ENCODE measurements around the gene FAM110A.
"Not testable (repeated sequence)": the region's sequence is repeated elsewhere in the genome, so short reads cannot be mapped to it uniquely, and the experiment has no call there.

Gene FAM110A

GRCh38 chr20:833450-834150 is at the start of gene FAM110A:
TSS of gene FAM110A (plus strand) at chr20:833715. CDS start at chr20:844805, 11,090 bp downstream.
- DNase-seq: peak; percentile 77 to 92 (median 88)

- DNase-seq: no peak
Observed at GRCh38 chr20:787825-788224, 45.7 kb upstream of the FAM110A start.

DNA sequence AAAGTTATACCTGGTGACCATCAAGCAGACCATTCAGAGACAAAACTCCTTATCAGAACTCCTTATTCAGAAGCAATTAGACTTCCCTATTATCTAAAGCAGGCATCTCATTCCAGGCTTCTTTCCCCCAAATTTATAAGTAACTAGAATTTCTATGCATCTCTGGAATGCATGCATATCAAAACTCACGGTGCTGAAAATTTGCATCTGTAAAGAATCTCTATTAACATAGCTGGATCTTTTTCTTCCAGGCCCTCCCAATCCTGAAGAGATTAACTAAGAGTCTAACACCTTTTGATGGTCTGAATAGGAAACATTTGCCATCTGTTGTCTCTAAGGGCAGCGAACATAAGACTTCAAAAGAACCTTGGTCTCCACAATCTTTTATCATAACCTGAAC is 42.5 kb upstream of the FAM110A start:
- DNase-seq: no peak

GRCh38 chr20:792248-792647 is 41.3 kb upstream of the FAM110A start:
- DNase-seq: no peak

- no peak for DNase-seq
Observed at GRCh38 chr20:796921-797320, 36.6 kb upstream of the FAM110A start.

GRCh38 chr20:798746-799145 is 34.8 kb upstream of the FAM110A start:
- not testable (repeated sequence) for DNase-seq

- DNase-seq: not testable (repeated sequence)
Observed at GRCh38 chr20:800026-800425, 33.5 kb upstream of the FAM110A start.

DNA sequence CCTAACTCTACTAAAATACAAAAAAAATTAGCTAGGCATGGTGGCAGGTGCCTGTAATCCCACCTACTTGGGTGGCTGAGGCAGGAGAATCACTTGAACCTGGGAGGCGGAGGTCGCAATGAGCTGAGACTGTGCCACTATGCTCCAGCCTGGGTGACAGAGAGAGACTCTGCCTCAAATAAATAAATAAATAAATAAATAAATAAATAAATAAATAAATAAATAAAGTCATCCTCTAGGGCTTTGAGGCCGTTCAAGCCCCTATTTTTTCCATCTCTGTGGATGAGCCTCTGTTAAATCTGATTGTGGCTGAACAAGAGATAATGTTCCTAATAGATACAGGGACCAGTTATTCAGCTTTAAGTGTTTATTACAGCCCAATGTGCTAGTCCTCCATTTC is 31.8 kb upstream of the FAM110A start:
- DNase-seq: no peak

- no peak for DNase-seq
Observed at GRCh38 chr20:805713-806112, 27.8 kb upstream of the FAM110A start.

DNA sequence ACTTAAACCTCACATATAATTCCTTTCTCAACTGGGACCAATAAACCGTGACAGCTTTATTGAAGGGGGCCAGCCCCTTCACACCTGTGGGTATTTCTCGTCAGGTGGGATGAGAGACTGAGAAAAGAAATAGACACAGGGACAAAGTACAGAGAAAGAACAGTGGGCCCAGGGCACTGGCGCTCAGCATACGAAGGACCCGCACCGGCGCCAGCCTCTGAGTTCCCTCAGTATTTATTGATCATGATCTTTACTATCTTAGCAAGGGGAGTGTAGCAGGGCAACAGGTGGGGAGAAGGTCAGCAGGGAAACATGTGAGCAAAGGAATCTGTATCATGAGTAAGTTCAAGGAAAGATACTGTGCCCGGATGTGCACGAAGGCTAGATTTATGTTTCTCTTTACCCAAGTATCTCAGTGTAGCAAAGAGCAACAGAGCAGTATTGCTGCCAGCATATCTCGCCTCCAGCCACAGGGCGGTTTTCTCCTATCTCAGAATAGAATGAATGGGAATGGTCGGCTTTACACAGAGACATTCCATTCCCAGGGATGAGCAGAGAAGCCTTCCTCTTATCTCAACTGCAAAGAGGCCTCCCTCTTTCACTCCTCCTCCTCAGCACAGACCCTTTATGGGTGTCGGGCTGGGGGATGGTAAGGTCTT is 21.6 kb upstream of the FAM110A start:
- not testable (repeated sequence) for DNase-seq

DNA sequence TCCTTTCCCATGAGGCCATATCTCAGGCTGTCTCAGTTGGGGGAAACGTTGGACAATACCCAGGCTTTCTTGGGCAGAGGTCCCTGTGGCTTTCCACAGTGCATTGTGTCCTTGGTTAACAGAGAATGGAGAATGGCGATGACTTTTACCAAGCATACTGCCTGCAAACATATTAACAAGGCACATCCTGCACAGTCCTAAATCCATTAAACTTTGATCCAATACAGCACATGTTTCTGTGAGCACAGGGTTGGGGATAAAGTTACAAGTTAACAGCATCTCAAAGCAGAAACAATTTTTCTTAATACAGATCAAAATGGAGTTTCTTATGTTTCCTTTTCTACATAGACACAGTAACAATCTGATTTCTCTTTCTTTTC is 21.1 kb upstream of the FAM110A start:
- not testable (repeated sequence) for DNase-seq

DNA sequence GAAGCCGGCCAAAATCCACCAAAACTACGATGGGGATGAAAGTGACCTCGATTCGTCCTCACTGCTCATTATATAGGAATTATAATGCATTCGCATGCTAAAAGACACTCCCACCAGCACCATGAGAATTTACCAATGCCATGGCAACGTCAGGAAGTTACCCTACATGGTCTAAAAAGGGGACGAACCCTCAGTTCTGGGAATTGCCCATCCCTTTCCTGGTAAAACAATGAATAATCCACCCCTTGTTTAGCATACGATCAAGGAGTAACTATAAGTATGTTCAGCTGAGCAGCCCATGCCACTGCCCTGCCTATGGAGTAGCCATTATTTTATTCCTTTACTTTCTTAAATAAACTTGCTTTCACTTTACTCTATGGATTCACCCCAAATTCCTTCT is 20.1 kb upstream of the FAM110A start:
- DNase-seq: no peak

DNA sequence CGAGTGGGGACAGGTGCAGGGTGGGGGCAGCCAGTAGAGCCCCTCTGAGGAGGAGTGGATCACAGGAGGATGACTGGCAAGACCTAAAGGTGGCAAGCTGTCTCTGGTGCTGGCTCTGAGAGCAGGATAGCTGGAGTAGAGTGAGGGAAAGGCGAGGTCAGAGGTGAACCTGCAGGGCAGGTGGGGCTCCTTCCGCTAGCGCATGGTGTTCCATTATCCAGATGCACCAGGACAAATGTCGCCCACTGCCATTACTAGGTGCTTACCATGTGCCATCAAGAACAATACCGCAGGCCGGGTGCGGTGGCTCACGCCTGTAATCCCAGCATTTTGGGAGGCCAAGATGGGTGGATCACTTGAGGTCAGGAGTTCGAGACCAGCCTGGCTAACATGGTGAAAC is 18.3 kb upstream of the FAM110A start:
- DNase-seq: no peak

DNA sequence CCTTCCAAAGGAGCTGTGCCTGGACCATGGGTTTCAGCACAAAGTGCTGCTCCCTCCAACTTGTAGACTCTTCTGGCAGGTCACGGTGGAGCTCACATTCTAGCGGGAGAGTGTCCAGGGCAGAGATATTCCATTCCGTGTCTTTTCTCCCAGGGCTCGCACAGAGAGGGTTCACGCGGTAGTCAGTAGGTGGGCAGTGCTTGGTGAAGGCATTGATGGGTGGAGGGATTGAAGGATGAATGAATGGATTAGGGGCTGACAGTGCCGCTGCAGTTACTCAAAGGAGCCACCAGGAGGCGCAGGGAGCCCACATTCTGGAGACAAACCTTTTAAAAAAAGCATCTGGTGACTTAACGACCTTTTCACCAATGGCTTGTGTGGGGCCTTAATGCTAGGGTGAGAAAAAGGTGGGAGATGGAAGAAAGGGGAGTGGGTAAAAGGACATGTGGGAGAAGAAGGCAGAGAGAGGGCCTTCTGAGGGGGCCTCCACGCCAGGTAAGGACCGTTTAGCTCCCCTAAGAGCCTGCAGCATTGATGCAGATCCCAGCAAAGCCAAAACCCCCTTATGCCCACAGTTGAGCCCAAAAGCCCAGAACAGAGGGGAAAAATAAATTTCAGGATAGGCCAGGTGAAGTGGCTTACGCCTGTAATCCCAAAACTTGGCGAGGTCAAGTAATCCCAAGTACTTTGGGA is 17.5 kb upstream of the FAM110A start:
- peak; percentile 18 to 60 (median 45) for DNase-seq

GRCh38 chr20:818001-818664 is 15.4 kb upstream of the FAM110A start:
- no peak for DNase-seq

GRCh38 chr20:819680-820322 is 13.7 kb upstream of the FAM110A start:
- DNase-seq: no peak

DNA sequence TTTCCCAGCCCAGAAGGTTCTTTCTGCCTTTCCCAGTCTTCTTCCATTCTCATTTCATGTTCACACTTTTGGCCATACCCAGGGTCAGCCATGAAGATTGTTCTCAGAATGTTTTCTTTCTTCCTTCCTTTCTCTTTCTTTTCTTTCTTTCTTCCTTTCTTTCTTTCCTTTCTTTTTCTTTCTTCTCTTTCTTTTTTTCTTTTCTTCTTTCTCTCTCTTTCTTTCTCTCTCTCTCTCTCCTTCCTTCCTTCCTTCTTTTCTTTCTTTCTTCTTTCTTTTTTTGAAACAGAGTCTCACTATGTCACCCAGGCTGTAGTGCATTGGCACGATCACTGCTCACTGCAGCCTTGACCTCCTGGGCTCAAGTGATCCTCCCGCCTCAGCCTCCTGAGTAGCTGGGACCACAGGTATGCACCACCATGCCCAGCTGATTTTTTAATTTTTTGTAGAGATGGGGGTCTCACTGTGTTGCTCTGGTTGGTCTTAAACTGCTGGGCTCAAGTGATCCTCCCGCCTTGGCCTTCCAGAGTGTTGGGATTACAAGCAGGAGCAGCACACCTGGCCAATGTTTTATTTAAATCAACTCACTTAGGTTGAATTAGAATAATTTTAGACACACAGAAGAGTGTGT is 13.1 kb upstream of the FAM110A start:
- DNase-seq: no peak

DNA sequence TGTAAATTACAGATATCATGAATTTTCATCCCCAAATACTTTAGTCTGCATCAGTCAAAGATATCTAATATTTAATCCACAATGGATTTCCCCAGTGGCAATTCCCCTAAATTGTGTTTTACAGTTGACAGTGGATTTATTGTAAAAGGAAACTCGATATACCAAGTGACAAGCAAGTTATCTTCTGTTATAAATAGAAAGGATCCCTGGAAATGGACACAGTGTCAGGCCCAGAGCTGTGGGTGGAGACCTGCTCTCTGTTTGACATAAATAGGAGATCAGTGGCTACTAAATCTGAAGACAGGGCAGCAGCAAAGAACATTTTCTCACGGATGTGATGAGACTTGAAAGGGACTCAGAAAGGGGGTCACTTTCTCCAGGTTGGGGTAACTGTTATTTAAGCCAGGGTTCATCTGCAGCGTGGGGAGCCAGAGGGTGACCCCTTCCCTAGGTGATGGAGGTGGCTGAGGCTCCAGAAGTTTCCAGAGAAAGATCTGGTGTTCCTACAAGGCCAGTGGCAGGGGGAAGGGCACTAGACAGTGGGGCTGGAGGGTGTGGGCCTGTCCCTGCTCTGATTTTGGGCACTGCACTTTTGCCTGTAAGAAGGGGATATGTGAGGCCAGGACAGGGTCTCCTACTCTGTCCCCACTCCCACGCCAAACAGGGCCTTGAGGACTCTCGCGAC is 12.3 kb upstream of the FAM110A start:
- DNase-seq: no peak

GRCh38 chr20:821731-822065 is 11.8 kb upstream of the FAM110A start:
- DNase-seq: no peak

GRCh38 chr20:822651-823573 is 10.6 kb upstream of the FAM110A start:
- DNase-seq: no peak

GRCh38 chr20:823574-823902 is 10.0 kb upstream of the FAM110A start:
- no peak for DNase-seq
